COLO668 (cell line): ENCODE data around the gene ECSIT.

Source experiments
- DNase-seq: peaks from one replicate; lab custom pipeline; 2025; ENCODE audit not compliant: unreplicated experiment; lab: John Stamatoyannopoulos, UW

The ECSIT gene

GRCh38 chr19:11550265-11550664, 21.3 kb upstream of the ECSIT start:
- no peak for DNase-seq

- DNase-seq, result no peak
Measured at GRCh38 chr19:11549386-11549953, 20.5 kb upstream of the ECSIT start.

DNA sequence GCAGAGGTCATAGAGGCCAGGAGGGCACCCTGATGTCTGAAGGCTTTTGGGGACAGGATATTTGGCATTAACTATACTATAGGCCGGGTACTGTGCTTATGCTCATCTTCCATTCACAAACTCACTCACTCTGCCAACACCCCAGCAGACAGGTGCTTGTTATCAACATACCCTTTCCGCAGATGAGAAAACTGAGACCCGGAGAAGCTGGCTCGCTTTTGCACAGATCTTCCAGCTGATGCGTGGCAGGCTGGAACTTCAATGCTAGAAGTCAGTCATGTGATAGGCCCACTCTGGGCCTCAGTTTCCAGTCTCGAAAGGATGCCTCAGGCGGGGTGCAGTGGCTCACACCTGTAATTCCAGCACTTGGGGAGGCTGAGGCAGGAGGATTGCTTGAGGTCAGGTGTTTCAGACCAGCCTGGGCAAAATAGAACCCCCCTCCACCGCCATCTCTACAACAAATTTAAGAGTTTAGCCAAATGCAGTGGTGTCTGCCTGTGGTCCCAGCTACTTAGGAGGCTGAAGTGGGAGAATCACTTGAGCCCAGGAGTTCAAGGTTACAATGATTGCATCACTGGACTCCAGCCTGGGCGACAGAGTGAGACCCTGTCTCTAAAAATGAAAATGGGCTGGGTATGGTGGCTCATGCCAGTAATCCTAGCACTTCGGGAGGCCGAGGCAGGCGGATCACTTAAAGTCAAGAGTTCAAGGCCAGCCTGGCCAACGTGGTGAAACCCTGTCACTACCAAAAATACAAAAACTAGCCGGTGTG, 19.2 kb upstream of the ECSIT start:
- DNase-seq, result no peak

DNA sequence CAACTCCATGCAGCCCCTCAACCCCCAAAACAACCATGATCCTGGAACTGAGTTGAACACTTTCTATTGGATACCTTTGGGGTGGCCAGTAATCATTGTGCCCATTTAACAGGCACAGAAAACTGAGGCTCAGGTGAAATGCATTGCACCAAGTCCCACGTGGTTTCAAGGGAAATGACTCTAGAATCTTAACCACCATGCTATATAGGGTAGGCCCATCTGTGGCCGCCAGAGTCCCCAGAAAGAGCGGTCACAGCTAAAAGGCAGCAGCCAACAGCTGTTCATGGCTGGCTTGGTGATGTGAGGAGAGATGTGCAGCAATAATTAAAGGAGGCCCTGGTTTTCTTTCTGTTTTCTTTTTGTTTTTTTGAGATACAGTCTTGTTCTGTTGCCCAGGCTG, 12.3 kb upstream of the ECSIT start:
- no peak for DNase-seq

GRCh38 chr19:11540645-11541044, 11.7 kb upstream of the ECSIT start:
- no peak for DNase-seq

DNA sequence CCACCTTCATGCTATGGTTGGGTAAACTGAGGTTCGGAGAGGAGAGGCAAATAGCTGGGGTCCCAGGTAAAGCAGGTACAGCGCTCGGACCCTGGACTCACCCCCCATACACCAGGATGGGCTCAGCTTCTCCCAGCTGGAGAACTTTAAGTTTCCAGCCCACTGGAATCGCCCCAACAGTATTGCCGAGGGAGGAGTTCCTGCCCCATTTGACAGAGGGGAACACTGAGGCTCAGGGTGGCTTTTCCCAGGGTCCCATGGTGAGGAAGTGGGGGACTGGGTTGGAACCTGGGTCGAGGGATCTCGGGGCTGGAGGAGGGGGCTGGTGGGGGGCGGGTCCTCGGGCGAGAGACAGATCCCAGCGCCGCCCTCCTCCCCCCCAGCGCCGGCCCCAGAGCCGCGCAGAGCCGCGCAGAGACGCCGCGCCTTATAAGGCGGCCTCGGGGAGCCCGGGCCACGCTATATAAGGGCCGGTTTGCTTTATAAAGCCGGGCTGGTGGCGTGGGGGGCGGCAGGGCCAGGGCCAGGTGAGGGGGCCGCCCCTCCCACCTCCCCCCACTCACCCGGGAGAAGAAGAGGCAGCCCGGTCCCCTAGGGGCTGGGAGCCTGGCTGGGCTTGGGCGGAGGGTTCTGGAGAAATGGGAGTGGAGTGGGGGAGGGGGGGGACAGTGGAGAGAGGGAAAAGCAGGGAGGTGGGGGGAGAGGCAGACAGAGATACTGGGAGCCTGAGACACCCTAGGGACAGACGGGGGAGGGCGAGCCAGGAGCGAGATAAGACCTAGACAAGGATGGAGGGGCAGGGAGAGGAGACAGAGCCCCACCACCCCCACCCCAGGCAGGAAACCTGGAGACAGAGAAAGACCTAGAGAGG, 10.8 kb upstream of the ECSIT start:
- DNase-seq, result no peak

DNA sequence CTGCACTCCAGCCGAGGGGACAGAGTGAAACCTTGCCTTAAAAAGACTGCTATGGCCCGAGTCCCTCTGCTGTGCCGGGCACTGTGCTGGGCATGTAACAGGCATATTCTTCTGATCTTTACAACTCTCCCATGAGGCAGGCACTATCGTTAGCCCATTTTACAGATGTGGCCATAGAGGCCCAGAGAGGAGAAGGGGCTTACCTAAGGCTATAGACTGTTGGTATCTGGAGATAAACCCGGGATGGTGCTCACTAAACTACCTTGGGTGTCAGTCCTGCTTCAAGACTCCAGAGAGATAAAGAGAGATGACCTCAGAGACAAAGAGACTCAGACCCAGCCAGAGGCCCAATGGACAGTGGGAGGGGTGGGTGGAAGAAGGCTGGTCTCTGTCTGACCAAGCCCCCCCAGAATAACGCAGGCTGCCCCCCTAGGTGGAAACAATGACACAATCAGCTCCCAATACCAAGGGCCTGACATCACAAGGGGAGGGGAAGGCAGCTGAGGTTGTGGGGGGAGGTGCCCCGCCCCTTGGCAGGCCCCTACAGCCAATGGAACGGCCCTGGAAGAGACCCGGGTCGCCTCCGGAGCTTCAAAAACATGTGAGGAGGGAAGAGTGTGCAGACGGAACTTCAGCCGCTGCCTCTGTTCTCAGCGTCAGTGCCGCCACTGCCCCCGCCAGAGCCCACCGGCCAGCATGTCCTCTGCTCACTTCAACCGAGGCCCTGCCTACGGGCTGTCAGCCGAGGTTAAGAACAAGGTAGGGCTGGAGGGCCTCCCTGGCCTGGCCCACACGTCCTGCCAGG, 9.5 kb upstream of the ECSIT start, which contains the start of gene CNN1:
Gene CNN1 (plus strand): TSS at position 620 of the 805 bp plus-strand sequence. CDS start 77 bp downstream, at position 697.
- no peak for DNase-seq

DNA sequence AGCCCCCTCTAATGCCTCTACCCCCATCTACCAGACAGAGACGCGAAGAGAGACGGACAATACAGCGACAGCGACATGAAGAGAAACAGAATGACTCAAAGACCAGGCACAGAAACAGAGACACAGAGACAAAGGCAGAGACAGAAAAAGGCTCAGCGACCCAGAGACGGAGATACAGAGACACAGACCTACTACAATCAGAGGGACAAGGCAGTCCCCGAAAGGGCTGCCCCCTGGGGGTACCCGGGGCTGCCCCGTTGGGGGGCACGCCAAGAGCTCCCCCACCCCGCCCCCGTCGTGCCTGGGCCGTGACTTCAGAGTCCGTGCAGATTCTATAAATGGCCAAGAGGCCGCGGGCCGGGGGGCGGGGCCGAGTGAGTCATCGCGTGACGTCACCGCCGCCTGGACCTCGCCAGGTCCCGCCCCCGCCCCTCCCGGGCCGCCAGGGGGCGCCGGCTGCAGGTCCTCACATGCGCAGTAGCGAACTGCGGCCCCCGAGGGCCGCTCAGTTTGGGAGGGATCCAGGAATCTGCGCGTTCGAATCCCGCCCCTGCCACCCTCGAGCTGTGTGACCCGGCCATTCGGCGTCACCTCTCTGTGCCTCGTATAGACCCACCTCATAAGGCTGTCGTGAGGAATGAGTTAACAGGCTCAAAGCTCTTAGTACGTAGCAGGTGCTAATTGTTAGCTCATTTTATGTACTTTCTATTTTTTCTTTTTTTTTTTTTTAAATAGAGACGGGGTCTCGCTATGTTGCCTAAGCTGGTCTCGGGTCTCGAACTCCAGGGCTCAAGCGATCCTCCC, 7.1 kb upstream of the ECSIT start:
- DNase-seq, result peak; percentile 92

DNA sequence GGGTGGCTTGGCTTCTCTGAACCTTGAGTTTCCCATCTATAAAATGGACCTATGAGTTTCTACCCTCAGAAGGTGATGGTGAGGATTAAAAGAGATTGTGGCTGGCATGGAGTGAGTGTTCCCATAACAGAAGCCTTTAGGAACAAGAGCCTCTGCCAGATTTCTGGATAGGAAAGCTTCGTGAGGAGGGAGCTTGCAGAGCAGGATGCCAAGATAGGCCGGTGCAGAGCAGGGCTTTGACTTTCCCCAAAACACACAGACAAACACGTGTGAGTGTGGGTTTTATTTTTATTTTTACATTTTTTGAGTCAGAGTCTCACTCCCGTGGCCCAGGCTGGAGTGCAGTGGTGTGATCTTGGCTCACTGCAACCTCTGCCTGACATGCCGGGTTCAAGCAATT, 6.0 kb upstream of the ECSIT start:
- DNase-seq, result no peak

DNA sequence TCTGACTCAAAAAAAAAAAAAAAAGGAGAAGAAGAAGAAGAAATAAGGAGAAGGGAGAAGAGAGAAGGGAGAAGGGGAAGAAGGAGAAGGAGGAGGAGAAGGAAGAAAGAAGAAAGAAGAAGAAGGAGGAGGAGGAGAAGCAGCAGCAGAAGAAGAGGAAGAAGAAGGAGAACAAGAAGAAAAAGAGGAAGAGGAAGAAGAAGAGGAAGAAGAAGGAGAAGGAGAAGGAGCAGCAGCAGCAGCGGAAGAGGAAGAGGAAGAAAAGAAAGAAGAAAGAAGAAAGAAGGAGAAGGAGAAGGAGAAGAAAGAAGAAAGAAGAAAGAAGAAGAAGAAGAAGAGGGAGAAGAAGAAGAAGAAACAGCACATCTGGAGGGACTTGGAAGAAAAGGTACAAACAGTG, 5.6 kb upstream of the ECSIT start:
- DNase-seq, result no peak

DNA sequence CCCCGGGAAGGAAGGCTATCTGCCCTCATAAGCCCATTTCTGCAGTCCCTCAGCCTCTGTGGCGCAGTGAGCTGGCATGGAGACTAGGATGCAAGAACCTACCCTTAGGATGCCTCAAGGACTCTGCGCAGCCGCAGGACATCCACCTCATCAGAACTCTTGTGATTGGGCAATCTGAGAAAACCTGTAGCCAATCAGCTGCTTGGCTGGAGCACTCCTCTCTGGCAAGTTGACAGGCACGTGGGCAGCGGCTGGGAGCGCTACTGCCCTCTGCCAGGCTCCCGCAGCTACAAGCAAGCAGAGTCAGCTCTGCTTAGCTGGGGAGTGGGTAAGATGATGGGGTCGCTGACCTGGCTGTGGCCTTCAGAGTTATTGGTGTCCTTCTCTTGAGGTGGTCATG, 1.5 kb upstream of the ECSIT start:
- DNase-seq, result peak; percentile 72

- no peak for DNase-seq
Measured at GRCh38 chr19:11519138-11519537, 9.8 kb downstream of the ECSIT start.

DNA sequence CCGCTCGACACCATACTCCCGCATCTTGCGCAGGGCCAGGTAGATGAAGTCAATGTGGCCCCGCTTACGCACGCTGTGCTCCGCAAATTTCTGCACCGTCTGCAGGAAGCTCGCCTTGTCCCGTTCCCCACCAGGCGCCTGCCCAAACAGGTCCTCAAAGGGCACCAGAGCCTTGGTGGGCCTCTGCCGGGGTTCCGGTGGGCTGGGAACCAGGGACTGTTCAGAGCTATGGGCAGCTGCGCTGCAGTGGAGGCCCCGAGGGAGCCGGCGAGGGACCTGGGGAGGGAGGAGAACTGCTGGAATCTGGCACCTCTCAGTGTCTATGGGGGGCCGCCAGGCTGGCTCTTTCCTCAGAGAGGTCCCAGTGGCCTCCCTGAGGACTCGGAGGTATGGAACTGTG, 15.0 kb downstream of the ECSIT start:
- DNase-seq, result no peak

GRCh38 chr19:11510444-11510843, 18.5 kb downstream of the ECSIT start:
- DNase-seq, result no peak

GRCh38 chr19:11507370-11508078, 21.4 kb downstream of the ECSIT start:
- DNase-seq, result no peak

GRCh38 chr19:11506967-11507366, 22.0 kb downstream of the ECSIT start:
- DNase-seq, result no peak

DNA sequence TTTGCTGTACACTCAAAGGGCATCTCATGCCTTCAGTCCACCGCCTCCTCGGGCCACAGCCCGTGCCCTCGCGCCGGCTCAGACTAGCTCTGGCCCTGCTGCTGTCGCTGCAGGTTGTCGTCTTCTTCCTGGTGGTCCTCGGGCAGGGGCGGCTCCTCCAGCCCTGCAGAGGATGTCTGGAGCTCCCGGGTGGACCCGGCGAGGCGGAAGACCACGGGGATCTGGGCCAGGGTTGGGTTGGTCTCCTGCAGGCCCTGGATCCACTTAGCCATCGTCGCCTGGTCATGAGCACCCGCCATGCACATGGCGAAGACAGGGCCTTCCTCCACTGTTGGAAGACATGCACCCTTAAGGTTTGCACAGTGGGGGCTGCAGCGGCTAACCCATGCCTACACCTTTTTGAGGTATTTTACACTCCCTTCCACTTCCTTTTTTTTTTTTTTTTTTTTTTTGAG, 22.8 kb downstream of the ECSIT start:
- peak; percentile 76 for DNase-seq

DNA sequence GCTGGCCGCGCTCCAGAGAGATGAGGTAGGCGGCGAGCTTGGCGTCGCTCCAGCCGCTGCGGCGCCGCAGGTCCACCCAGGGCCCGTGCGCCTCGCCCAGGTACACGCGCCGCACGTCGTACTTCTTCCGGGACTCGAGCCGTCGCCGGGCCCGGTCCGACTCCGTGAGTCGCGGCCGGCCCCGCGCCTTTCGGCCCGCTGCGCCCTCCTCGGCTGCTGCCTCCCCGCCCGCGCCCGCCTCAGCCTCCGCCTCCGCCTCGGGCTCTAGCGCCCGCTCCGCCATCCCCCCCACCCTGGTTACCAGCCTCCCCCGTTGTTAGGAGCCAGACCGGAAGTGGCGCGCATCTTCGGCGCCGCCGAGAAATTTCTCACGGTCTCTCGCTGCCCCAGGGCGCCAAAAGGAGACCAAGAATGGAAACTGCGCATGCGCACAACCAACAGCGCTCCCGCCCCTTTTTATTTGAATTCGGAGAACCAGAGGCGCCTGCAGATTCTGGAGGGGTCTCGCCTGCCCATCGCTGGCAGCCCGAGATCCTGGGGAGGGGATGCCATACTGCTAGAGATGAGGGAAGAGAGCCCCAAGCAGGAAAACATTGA, 23.3 kb downstream of the ECSIT start, which contains the start of gene ZNF653:
Gene ZNF653 (minus strand): TSS at position 336 of the 597 bp plus-strand sequence. CDS start 53 bp downstream, at position 283.
- DNase-seq, result peak; percentile 95

DNA sequence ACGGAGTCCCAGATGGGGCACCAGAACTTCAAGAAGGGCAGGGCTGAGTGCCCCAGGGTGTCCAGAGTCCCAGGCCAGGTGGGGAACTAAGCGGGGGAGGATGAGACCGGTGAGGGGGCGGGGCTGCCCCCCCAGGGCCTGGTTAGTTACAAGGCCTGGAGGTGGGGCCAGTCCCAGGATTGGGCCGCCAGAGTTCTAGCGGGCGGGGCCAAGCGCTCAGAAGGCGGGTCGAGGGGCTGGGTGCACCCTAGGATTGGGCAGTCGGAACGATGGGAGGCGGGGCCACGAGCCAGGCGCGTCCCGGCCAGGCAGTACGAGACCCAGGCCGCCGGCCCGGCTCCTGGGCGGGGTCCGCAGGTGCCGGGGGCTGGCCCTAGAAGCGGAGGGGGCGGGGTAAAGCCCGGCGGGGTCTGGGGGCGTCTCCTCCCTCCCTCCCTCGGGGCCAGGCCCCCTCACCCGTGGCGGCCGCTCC, 23.9 kb downstream of the ECSIT start:
- DNase-seq, result peak; percentile 97
